Panc1 (cell line): ENCODE results near the gene BAZ2B. TPM values are rescaled to one million over a fixed set of nuclear protein-coding genes. Genes with fewer than 3 reads are reported as not detected.
A peak's percentile ranks its signal among the peaks of the same experiment; 100 is the strongest.

Experiments
- ATAC-seq: fragments of 200-7000 bp; cut with Tn5 transposase; 2 replicates; pipeline ENCODE4 v1.9.1; 2020; ENCODE audit warnings: mild to moderate bottlenecking, moderate library complexity
- BruUV-seq: library from RNA; stranded (reverse); fragments of 400-500 nt; replicated peaks from 2 replicates; lab custom pipeline; 2021; lab: Mats Ljungman, UMichigan
- CTCF ChIA-PET: fragments of 300-600 bp; sonication (Branson Sonifier 250); formaldehyde crosslinking; loops from one replicate; lab custom pipeline; 2022; ENCODE audit warnings: antibody characterized with exemption; lab: Charles Lee
- POLR2A ChIA-PET: fragments of 300-600 bp; sonication (Branson Sonifier 250); formaldehyde crosslinking; loops from one replicate; lab custom pipeline; 2022; ENCODE audit warnings: antibody characterized with exemption; lab: Charles Lee
- DNase-seq: peaks from one replicate; pipeline ENCODE4 v3.0.0-alpha.2; 2010; ENCODE audit warnings: low read depth, low spot score
- H3K27ac ChIP-seq: 2 replicates; pipeline ENCODE4 v1.5.1; 2011; ENCODE audit warnings: mild to moderate bottlenecking, low read length, inconsistent platforms
- H3K27me3 ChIP-seq: fragments of 200-500 bp; sonication (Bioruptor generic); 2 replicates; pipeline ENCODE4 v1.6.0; 2014; ENCODE audit warnings: low read length, inconsistent platforms; ENCODE audit not compliant: control insufficient read depth, insufficient read depth
- H3K36me3 ChIP-seq: fragments of 200-500 bp; sonication (Bioruptor generic); 2 replicates; pipeline ENCODE4 v1.5.1; 2014; ENCODE audit warnings: inconsistent platforms, mild to moderate bottlenecking, low read length, moderate library complexity; ENCODE audit not compliant: control insufficient read depth, insufficient read depth
- H3K4me1 ChIP-seq: 2 replicates; pipeline ENCODE4 v1.5.1; 2011; ENCODE audit warnings: inconsistent platforms, mild to moderate bottlenecking, low read length, moderate library complexity; ENCODE audit not compliant: control insufficient read depth, insufficient read depth
- H3K4me3 ChIP-seq, 2 experiments: 2 replicates each; pipeline ENCODE4 v1.5.1; 2011 to 2012; ENCODE audit warnings: low read depth in 2 of 2, low read length in 2 of 2, mild to moderate bottlenecking in 2 of 2, inconsistent platforms in 1 of 2, moderate library complexity in 1 of 2
- H3K9me3 ChIP-seq: fragments of 200-500 bp; sonication (Bioruptor generic); 2 replicates; pipeline ENCODE4 v1.5.1; 2014; ENCODE audit warnings: low read depth, mild to moderate bottlenecking, inconsistent platforms, low read length, moderate library complexity; ENCODE audit not compliant: control insufficient read depth, insufficient read depth
- CTCF ChIP-seq: fragments of 450-650 bp; IDR thresholded peaks from 2 replicates; pipeline ENCODE4 v1.5.1; 2017; ENCODE audit warnings: mild to moderate bottlenecking
- POLR2AphosphoS5 ChIP-seq: IDR thresholded peaks from 2 replicates; pipeline ENCODE4 v1.6.1; 2012; ENCODE audit warnings: mild to moderate bottlenecking, low read depth, low read length, moderate library complexity
- REST ChIP-seq, 2 experiments: IDR thresholded peaks; 2 replicates each; pipeline ENCODE4 v1.6.1; 2011 to 2012; ENCODE audit warnings: low read depth in 2 of 2, control low read depth in 1 of 2, low read length in 1 of 2, mild to moderate bottlenecking in 1 of 2, moderate library complexity in 1 of 2; ENCODE audit not compliant: insufficient read depth in 1 of 2
- SIN3A ChIP-seq: IDR thresholded peaks from 2 replicates; pipeline ENCODE4 v1.6.1; 2012; ENCODE audit warnings: low read depth, mild to moderate bottlenecking, low read length, moderate library complexity, borderline replicate concordance; ENCODE audit not compliant: insufficient read depth
- TCF7L2 ChIP-seq: IDR thresholded peaks from 2 replicates; pipeline ENCODE4 v1.6.1; 2011; ENCODE audit warnings: mild to moderate bottlenecking, low read depth, low read length, inconsistent platforms
- in situ Hi-C: cut with HindIII; loops from 2 replicates; pipeline ENCODE4 v1.10.0; 2016; ENCODE audit warnings: low sequenced_read_pairs, low pct_unique_long_range_greater_than_20kb
- intact Hi-C: fragments of 100-400 bp; cut with micrococcal nuclease; formaldehyde crosslinking; loops from one replicate; pipeline ENCODE4 v1.10.0; 2022; ENCODE audit not compliant: unreplicated experiment
- total RNA-seq: library from RNA; stranded (reverse); gene quantifications from one replicate; pipeline ENCODE4 v1.2.1, GENCODE V29; 2021; ENCODE audit not compliant: unreplicated experiment

Gene BAZ2B
- total RNA-seq, 1 experiment from 2014 or later = 38.6 TPM

- no peaks in the 10 kb centered on the region for H3K9me3 ChIP-seq
- no peaks in the 10 kb centered on the region for H3K4me1 ChIP-seq
- H3K27ac ChIP-seq = no peak overlapping the region
- H3K36me3 ChIP-seq = no peaks in the 10 kb centered on the region; the same call in 1 of the 2 replicates
- ChIA-PET POLR2A (interaction anchor here (0.7 kb wide), 1 partner anchor 1372 kb away, joined by 3 read pairs; no protein-coding TSS in a partner anchor), CTCF (no interaction called here)
- no peak for TF ChIP-seq SIN3A
- no peak for TF ChIP-seq REST (IDR thresholded peaks at IDR 0.05; ENCODE audit: insufficient read depth in 1 of 2, low read depth in 2 of 2, low read length in 1 of 2)
- intact Hi-C loops = no loop called here
- H3K27me3 ChIP-seq = no peaks in the 10 kb centered on the region
- no TSS peak for BruUV-seq
- peak; percentile 34; the same call in 1 of the 2 replicates for ATAC-seq
- in situ Hi-C loops = no loop called here
- peak; percentile 30 for DNase-seq
- H3K4me3 ChIP-seq = no peak overlapping the region
These were observed 162.2 kb downstream of the BAZ2B start for GRCh38 chr2:159454185-159454584.

GRCh38 chr2:159450180-159450579 lies 166.2 kb downstream of the BAZ2B start:
- intact Hi-C loops = no loop called here
- Histone ChIP-seq H3K27me3 (no peaks in the 10 kb centered on the region), H3K9me3 (no peaks in the 10 kb centered on the region), H3K36me3 (no peaks in the 10 kb centered on the region; the same call in 1 of the 2 replicates), H3K4me1 (no peaks in the 10 kb centered on the region), H3K4me3 (no peak overlapping the region), H3K27ac (no peak overlapping the region)
- in situ Hi-C loops = no loop called here
- no TSS peak for BruUV-seq
- no peak for DNase-seq
- no peak for ATAC-seq
- no peak for TF ChIP-seq POLR2AphosphoS5
- TF ChIP-seq SIN3A = no peak
- TF ChIP-seq REST (IDR thresholded peaks at IDR 0.05; ENCODE audit: insufficient read depth in 1 of 2, low read depth in 2 of 2, low read length in 1 of 2) = no peak
- no peak for TF ChIP-seq CTCF
- no peak for TF ChIP-seq TCF7L2
- POLR2A ChIA-PET = interaction anchor here (0.7 kb wide), 1 partner anchor 8 kb away, joined by 6 read pairs; no protein-coding TSS in a partner anchor
- CTCF ChIA-PET = no interaction called here
